GM12891 (cell line): ENCODE data around the gene ALDH8A1.

ENCODE experiments used
- POLR2A ChIP-seq: IDR thresholded peaks from 2 replicates; pipeline ENCODE4 v1.6.1; 2011; ENCODE audit warnings: low read depth, low read length, control low read depth
- SPI1 ChIP-seq: IDR thresholded peaks from 2 replicates; pipeline ENCODE4 v1.6.1; 2011; ENCODE audit warnings: low read depth, low read length, control low read depth
- TAF1 ChIP-seq: IDR thresholded peaks from 2 replicates; pipeline ENCODE4 v1.6.1; 2011; ENCODE audit warnings: low read depth, low read length, control low read depth

DNA sequence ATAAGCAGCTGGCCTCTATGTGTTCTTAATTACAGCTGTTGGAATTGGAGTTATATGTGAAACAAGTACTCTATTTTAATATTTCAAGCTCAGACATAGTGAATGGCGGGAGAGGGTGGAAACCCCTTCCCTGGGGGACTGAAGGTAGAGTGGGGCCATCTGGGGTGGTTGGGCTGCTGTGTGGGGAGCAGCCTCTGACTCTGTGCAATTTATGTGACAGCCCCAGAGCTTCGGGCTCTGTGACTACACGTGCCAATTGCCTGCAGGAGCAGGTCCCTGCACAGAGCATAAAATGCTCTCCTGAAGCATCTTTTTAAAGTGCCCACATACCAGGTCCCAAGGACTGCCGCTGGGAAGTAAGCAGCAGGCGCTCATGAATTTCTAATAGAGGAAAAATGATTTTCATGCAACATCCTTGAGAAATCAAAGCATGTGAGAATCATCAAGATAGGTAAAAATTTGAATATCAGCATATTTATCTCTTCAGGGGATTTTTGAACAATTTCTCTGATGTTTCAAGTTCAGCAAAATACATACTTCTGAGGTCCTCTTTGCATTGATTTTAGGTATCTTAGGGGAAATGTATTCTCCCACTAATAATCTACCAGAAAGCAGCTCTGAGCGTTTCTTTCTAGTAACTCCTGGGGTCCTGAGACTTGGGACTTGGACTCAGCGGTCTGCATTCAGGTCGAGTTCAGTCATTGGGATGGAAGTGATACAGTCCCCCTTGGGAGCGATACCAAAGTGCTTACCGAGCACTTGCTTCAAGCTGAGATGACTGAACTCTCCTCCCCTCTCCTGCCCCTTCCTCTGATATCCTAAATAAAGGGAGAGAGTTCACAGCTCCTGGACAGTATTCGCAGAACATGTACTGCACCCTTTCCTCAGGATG, 40.0 kb downstream of the ALDH8A1 start:
- no peak for TF ChIP-seq SPI1
- TF ChIP-seq TAF1, result no peak
- TF ChIP-seq POLR2A, result no peak
